Activated naive CD4-positive, alpha-beta T cell treated with anti-CD3 and anti-CD28 coated beads, Interleukin-2, amount 50 U/mL, for 24 hours (primary cell): ENCODE measurements around the gene IFTAP.
A peak's percentile ranks its signal among the peaks of the same experiment; 100 is the strongest.
"Not testable (repeated sequence)": the region's sequence is repeated elsewhere in the genome, so short reads cannot be mapped to it uniquely, and the experiment has no call there.

ENCODE experiments used
- H3K27ac Mint-ChIP-seq: one replicate; pipeline ENCODE4 v1.8.0; 2021; ENCODE audit warnings: mild to moderate bottlenecking, mixed read lengths
- H3K27me3 Mint-ChIP-seq: one replicate; pipeline ENCODE4 v1.8.0; 2021; ENCODE audit warnings: mixed read lengths
- H3K36me3 Mint-ChIP-seq: one replicate; pipeline ENCODE4 v1.8.0; 2021; ENCODE audit warnings: mixed read lengths
- H3K4me1 Mint-ChIP-seq: one replicate; pipeline ENCODE4 v1.8.0; 2021; ENCODE audit warnings: mixed read lengths
- H3K4me3 Mint-ChIP-seq: one replicate; pipeline ENCODE4 v1.8.0; 2021; ENCODE audit warnings: mild to moderate bottlenecking, mixed read lengths
- H3K9me3 Mint-ChIP-seq: one replicate; pipeline ENCODE4 v1.8.0; 2021; ENCODE audit warnings: mixed read lengths

Gene IFTAP, protein sequence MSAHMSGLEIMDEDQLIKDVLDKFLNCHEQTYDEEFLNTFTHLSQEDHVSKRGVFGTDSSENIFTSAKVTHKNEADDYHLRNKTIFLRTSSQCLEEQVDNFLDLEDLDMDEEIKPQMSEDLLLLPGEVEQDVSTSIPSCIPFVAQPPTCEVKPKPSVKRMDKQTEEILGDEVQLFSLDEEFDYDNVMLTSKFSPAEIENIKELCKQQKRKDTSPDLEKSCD

DNA sequence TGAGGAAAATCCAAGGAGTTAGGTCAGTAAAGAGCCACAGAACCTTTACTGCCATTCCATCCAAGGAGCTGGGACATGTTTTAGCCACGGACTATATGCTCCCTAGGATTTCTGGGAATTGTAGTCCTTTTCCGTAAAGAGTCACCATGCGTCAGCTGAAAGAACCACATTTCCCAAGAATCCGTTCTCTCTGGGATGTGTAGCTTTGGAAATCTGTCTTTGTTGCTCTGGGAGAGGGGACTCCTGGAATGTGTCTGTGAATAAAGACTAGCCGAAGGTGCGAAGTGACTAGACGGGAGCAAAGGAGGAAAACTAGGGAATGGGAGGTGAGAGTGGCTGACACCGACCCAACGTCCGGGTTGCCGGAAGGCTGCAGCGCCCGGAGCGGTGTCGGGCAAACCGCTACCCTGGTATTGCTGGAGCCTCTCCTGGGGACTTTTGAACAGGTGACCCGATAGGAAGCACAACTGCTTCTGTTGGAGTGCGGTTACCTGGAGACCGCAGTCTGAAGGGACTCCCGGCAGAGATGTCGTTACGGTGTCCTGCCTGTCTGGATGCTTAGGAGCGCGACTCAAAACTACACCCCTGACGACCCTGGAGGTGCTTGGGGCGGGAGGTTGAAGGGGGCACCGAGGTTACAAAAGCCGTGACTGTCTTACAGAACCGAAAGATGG lies at the start of gene IFTAP:
Gene IFTAP, plus strand, starts transcription at position 187 of the 674 bp plus-strand sequence. CDS start 15,602 bp downstream, outside the sequence.
- no peaks in the 10 kb centered on the region for H3K36me3 Mint-ChIP-seq
- H3K9me3 Mint-ChIP-seq, result no peaks in the 10 kb centered on the region
- peak within 1 kb of the TSS; percentile 15 for H3K27ac Mint-ChIP-seq
- peaks cover 10% of the 10 kb centered on the region for H3K4me1 Mint-ChIP-seq
- peaks cover 36% of the 10 kb centered on the region for H3K27me3 Mint-ChIP-seq
- peak within 1 kb of the TSS; percentile 89 for H3K4me3 Mint-ChIP-seq

DNA sequence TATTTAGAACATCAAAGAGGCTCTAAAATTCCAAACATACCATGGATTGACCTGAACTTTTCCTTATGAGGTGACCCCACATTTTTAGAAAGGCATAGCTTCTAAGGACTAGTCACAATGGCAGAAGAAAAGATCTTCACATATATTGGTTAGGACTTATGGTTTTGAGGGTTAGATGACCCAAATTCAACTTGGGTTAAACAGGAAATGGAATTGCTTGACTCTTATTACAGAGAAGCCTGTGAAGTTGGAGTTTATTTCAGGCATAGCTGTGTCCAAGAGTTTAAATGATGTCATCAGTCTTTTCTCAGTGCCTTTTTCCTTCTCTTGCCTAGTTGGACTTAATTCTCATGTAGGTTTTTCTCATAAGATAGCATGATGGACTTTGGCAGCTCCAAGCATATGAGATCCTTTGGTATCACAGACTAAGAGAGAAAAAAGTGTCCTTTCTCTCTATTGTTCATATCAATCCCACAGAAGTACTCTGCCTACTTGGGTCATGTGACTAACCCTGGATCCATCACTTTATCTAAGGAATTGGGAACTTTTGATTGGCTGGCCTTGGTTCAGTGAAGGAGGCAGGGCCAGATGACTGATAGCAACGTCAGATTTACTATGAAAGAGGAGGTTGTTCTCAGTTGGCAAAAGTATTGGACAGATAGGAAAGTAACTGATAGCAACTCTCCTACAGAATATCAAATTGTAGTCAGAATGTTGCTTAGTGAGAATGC lies 43.8 kb upstream of the IFTAP start:
- H3K36me3 Mint-ChIP-seq, result no peaks in the 10 kb centered on the region
- H3K4me1 Mint-ChIP-seq, result no peaks in the 10 kb centered on the region
- no peaks in the 10 kb centered on the region for H3K27me3 Mint-ChIP-seq
- no peak overlapping the region for H3K27ac Mint-ChIP-seq
- no peak overlapping the region for H3K4me3 Mint-ChIP-seq
- no peaks in the 10 kb centered on the region for H3K9me3 Mint-ChIP-seq

DNA sequence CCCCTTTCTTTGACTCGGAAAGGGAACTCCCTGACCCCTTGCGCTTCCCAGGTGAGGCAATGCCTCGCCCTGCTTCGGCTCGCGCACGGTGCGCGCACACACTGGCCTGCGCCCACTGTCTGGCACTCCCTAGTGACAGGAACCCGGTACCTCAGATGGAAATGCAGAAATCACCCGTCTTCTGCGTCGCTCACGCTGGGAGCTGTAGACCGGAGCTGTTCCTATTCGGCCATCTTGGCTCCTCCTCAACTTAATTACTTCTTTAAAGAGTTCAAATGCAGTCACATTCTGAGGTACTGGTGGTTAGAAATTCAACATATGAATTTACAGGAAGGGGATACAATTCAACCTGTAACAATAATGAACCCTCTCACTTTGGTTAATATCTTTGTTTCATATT lies 36.9 kb upstream of the IFTAP start:
- not testable (repeated sequence) for H3K27me3 Mint-ChIP-seq, H3K36me3 Mint-ChIP-seq, H3K9me3 Mint-ChIP-seq, H3K27ac Mint-ChIP-seq, H3K4me3 Mint-ChIP-seq
- H3K4me1 Mint-ChIP-seq, result peaks cover 18% of the 10 kb centered on the region

DNA sequence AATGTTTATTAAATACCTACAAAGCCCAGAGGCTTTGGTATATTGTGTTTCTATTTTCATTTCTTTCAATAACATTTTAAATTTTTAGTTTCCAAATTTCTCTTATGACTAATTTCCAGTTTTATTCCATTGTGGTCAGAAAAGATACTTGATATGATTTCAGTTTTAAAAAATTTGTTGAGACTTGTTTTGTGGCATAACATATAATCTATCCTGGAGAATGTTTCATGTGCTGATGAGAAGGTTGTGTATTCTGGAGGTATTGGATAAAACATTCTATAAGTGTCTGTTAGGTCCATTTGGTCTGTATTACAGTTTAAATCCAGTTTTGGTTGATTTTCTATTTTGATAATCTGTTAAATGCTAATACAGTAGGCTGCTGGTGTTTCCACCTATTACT lies 36.3 kb upstream of the IFTAP start:
- Mint-ChIP-seq H3K27ac (no peak overlapping the region), H3K4me3 (no peak overlapping the region), H3K27me3 (peaks cover 2% of the 10 kb centered on the region), H3K36me3 (no peaks in the 10 kb centered on the region), H3K4me1 (peaks cover 18% of the 10 kb centered on the region), H3K9me3 (no peaks in the 10 kb centered on the region)

GRCh38 chr11:36558571-36559413 lies 35.5 kb upstream of the IFTAP start:
- Mint-ChIP-seq H3K9me3 (no peaks in the 10 kb centered on the region), H3K4me1 (peaks cover 18% of the 10 kb centered on the region), H3K4me3 (peak overlapping the region; percentile 34), H3K27ac (peak overlapping the region; percentile 24), H3K36me3 (no peaks in the 10 kb centered on the region), H3K27me3 (peaks cover 2% of the 10 kb centered on the region)

- Mint-ChIP-seq H3K4me3 (peak overlapping the region; percentile 80), H3K27me3 (peaks cover 20% of the 10 kb centered on the region), H3K36me3 (no peaks in the 10 kb centered on the region), H3K9me3 (no peaks in the 10 kb centered on the region), H3K27ac (no peak overlapping the region), H3K4me1 (peaks cover 11% of the 10 kb centered on the region)
Observed at GRCh38 chr11:36564376-36565030, 29.8 kb upstream of the IFTAP start.

GRCh38 chr11:36565031-36565610 lies 29.2 kb upstream of the IFTAP start:
- H3K9me3 Mint-ChIP-seq, result no peaks in the 10 kb centered on the region
- H3K36me3 Mint-ChIP-seq, result no peaks in the 10 kb centered on the region
- H3K27me3 Mint-ChIP-seq, result peaks cover 20% of the 10 kb centered on the region
- peak overlapping the region; percentile 80 for H3K4me3 Mint-ChIP-seq
- H3K4me1 Mint-ChIP-seq, result peaks cover 9% of the 10 kb centered on the region
- H3K27ac Mint-ChIP-seq, result no peak overlapping the region

DNA sequence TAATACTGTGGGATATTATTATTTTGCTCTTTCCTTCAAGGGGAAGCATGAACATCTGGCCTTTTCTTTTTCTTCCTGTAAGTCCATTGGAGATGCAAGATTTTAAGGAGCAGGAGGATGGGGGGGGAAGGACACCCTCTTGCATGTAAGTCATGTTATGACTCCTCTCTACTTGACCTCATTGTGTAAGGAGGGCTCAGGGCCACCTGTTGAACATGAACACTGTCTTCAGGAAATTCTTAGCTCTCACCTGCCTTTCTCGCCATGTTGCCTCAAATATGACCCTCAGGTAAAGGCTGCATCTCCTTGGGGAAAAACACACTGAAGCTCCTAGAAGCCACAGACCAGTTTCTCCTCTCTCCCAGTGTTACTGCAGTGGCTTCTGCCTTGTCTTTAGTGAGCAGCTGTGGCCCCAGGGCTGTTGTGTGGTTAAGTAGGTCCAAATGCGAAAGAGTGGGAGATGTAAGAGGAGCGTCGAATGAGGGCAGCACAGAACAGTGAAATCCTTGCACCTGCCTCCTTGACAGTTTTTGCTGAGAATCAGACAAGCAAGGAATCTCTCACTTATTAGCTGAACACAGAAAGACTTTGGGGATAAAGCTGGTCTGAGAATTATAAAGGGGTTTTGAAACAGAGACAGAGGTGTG lies 27.8 kb upstream of the IFTAP start:
- H3K4me1 Mint-ChIP-seq, result peaks cover 9% of the 10 kb centered on the region
- no peaks in the 10 kb centered on the region for H3K36me3 Mint-ChIP-seq
- no peaks in the 10 kb centered on the region for H3K9me3 Mint-ChIP-seq
- H3K27ac Mint-ChIP-seq, result no peak overlapping the region
- H3K4me3 Mint-ChIP-seq, result no peak overlapping the region
- H3K27me3 Mint-ChIP-seq, result peaks cover 24% of the 10 kb centered on the region

GRCh38 chr11:36567694-36568093 lies 26.6 kb upstream of the IFTAP start, which contains the start of gene RAG1:
Gene RAG1 (plus strand): TSS chr11:36568007. CDS start chr11:36573305, 5,298 bp downstream.
- Mint-ChIP-seq H3K9me3 (no peaks in the 10 kb centered on the region), H3K27ac (no peak within 1 kb of the TSS), H3K27me3 (peaks cover 34% of the 10 kb centered on the region), H3K4me3 (no peak within 1 kb of the TSS), H3K36me3 (peaks cover 2% of the 10 kb centered on the region), H3K4me1 (peaks cover 9% of the 10 kb centered on the region)

- Mint-ChIP-seq H3K4me1 (peaks cover 9% of the 10 kb centered on the region), H3K36me3 (peaks cover 6% of the 10 kb centered on the region), H3K4me3 (no peak overlapping the region), H3K27ac (no peak overlapping the region), H3K9me3 (no peaks in the 10 kb centered on the region), H3K27me3 (peaks cover 33% of the 10 kb centered on the region)
Observed at GRCh38 chr11:36569095-36569494, 25.2 kb upstream of the IFTAP start.

DNA sequence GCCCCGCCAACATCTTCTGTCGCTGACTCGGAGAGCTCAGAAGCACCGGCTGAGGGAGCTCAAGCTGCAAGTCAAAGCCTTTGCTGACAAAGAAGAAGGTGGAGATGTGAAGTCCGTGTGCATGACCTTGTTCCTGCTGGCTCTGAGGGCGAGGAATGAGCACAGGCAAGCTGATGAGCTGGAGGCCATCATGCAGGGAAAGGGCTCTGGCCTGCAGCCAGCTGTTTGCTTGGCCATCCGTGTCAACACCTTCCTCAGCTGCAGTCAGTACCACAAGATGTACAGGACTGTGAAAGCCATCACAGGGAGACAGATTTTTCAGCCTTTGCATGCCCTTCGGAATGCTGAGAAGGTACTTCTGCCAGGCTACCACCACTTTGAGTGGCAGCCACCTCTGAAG lies 19.8 kb upstream of the IFTAP start:
- Mint-ChIP-seq H3K27me3 (peaks cover 17% of the 10 kb centered on the region), H3K27ac (no peak overlapping the region), H3K9me3 (no peaks in the 10 kb centered on the region), H3K36me3 (peaks cover 7% of the 10 kb centered on the region), H3K4me1 (no peaks in the 10 kb centered on the region), H3K4me3 (no peak overlapping the region)

DNA sequence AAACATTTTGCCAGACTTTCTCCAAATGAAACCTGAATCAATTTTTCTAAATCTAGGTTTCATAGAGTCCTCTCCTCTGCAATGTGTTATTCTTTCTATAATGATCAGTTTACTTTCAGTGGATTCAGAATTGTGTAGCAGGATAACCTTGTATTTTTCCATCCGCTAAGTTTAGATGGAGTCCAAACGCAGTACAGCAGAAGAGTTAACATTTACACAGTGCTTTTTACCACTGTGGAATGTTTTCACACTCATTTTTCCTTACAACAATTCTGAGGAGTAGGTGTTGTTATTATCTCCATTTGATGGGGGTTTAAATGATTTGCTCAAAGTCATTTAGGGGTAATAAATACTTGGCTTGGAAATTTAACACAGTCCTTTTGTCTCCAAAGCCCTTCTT lies 16.9 kb upstream of the IFTAP start:
- H3K27me3 Mint-ChIP-seq, result peaks cover 4% of the 10 kb centered on the region
- no peak overlapping the region for H3K27ac Mint-ChIP-seq
- peaks cover 7% of the 10 kb centered on the region for H3K36me3 Mint-ChIP-seq
- peaks cover 5% of the 10 kb centered on the region for H3K9me3 Mint-ChIP-seq
- H3K4me1 Mint-ChIP-seq, result no peaks in the 10 kb centered on the region
- H3K4me3 Mint-ChIP-seq, result no peak overlapping the region

GRCh38 chr11:36577859-36578258 lies 16.4 kb upstream of the IFTAP start:
- H3K9me3 Mint-ChIP-seq, result peaks cover 5% of the 10 kb centered on the region
- H3K4me1 Mint-ChIP-seq, result no peaks in the 10 kb centered on the region
- no peaks in the 10 kb centered on the region for H3K27me3 Mint-ChIP-seq
- no peak overlapping the region for H3K27ac Mint-ChIP-seq
- no peak overlapping the region for H3K4me3 Mint-ChIP-seq
- peaks cover 5% of the 10 kb centered on the region for H3K36me3 Mint-ChIP-seq

- Mint-ChIP-seq H3K9me3 (peaks cover 5% of the 10 kb centered on the region), H3K4me3 (no peak overlapping the region), H3K27ac (no peak overlapping the region), H3K36me3 (peaks cover 3% of the 10 kb centered on the region), H3K27me3 (peaks cover 2% of the 10 kb centered on the region), H3K4me1 (no peaks in the 10 kb centered on the region)
Observed at GRCh38 chr11:36578458-36578857, 15.8 kb upstream of the IFTAP start.
